ENCODE measurements around the gene COX4I1.

COX4I1 gene

GRCh38 chr16:85832570-85833218, 33.2 kb downstream of the COX4I1 start:
- Histone ChIP-seq H3K4me1 (ENCODE audit: control insufficient read depth in 1 of 2, insufficient read depth in 1 of 2, low read depth in 1 of 2, low read length in 1 of 2) (peaks cover 9 to 11% of the 10 kb centered on the region in 2 experiments), H3K36me3 (no peaks in the 10 kb centered on the region), H3K4me3 (ENCODE audit: low read depth in 1 of 2, low read length in 1 of 2) (no peak overlapping the region), H3K27me3 (peaks cover 96% of the 10 kb centered on the region), H3K27ac (no peak overlapping the region), H3K9me3 (no peaks in the 10 kb centered on the region)
- TF ChIP-seq CTCF (IDR thresholded peaks at IDR 0.05), result no peak

- Histone ChIP-seq H3K9me3 (no peaks in the 10 kb centered on the region), H3K27me3 (peaks cover 96% of the 10 kb centered on the region), H3K4me3 (ENCODE audit: low read depth in 1 of 2, low read length in 1 of 2) (no peak overlapping the region), H3K27ac (no peak overlapping the region), H3K36me3 (no peaks in the 10 kb centered on the region), H3K4me1 (ENCODE audit: control insufficient read depth in 1 of 2, insufficient read depth in 1 of 2, low read depth in 1 of 2, low read length in 1 of 2) (peaks cover 9 to 11% of the 10 kb centered on the region in 2 experiments)
- TF ChIP-seq CTCF (IDR thresholded peaks at IDR 0.05), result no peak
Measured at GRCh38 chr16:85833219-85833920, 33.9 kb downstream of the COX4I1 start.

DNA sequence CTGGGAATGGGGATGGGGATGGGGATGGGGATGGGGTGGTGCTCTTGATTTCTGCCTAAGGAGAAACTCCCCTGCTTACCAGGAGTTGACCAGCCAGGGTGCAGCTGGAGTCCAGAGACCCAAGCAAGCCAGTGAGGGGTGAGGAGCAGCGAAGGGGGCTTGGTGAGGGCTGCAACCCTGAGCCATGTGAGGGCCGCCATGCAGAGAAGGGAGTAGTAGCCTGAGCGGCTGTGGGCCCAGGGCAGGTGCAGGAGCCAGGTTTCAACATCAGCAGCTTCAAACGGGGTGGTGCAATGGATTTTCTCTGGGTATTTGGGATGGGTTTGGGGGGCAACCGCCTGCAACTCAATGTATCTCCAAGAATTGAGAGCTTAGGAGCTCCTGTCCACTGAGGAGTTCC, 35.2 kb downstream of the COX4I1 start:
- peaks cover 94% of the 10 kb centered on the region for H3K27me3 ChIP-seq

DNA sequence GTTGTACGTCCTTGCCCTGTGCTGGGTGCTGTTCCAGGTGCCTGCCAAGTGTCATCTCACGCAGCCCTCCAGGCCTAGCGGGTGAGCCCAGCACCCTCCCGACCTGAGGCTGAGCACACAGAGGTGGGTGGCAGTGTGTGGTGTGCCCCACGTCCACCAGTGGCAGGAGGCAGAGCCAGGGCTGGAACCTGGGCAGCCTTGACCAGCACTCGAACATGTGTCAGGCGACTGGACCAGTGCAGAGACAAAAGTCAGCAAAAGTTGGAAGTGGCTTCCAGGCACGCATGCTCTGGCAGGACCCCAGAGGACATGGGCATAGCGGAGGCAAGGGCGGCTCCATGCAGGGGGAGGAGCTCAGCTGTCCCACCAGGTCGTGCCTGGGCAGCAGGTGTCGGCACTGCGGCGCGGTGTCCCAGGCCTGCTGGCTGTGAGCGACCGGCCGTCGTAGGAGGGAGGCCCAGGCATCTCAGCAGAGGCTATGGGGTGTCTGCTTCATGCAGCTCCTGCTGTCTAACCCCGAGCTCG, 35.8 kb downstream of the COX4I1 start:
- Histone ChIP-seq H3K36me3 (no peaks in the 10 kb centered on the region), H3K4me1 (ENCODE audit: control insufficient read depth in 1 of 2, insufficient read depth in 1 of 2, low read depth in 1 of 2, low read length in 1 of 2) (no peaks in the 10 kb centered on the region), H3K27ac (no peak overlapping the region), H3K27me3 (peaks cover 88% of the 10 kb centered on the region), H3K9me3 (no peaks in the 10 kb centered on the region), H3K4me3 (ENCODE audit: low read depth in 1 of 2, low read length in 1 of 2) (no peak overlapping the region)
- TF ChIP-seq CTCF (IDR thresholded peaks at IDR 0.05), result no peak

More for the DNA sequence above, 35.2 kb downstream of the COX4I1 start:
- no peak overlapping the region for H3K4me3 ChIP-seq (ENCODE audit: low read depth in 1 of 2, low read length in 1 of 2)
- TF ChIP-seq CTCF (IDR thresholded peaks at IDR 0.05), result no peak
- H3K36me3 ChIP-seq, result no peaks in the 10 kb centered on the region
- H3K4me1 ChIP-seq (ENCODE audit: control insufficient read depth in 1 of 2, insufficient read depth in 1 of 2, low read depth in 1 of 2, low read length in 1 of 2), result peaks cover 5% of the 10 kb centered on the region in 2 experiments
- no peaks in the 10 kb centered on the region for H3K9me3 ChIP-seq
- no peak overlapping the region for H3K27ac ChIP-seq

DNA sequence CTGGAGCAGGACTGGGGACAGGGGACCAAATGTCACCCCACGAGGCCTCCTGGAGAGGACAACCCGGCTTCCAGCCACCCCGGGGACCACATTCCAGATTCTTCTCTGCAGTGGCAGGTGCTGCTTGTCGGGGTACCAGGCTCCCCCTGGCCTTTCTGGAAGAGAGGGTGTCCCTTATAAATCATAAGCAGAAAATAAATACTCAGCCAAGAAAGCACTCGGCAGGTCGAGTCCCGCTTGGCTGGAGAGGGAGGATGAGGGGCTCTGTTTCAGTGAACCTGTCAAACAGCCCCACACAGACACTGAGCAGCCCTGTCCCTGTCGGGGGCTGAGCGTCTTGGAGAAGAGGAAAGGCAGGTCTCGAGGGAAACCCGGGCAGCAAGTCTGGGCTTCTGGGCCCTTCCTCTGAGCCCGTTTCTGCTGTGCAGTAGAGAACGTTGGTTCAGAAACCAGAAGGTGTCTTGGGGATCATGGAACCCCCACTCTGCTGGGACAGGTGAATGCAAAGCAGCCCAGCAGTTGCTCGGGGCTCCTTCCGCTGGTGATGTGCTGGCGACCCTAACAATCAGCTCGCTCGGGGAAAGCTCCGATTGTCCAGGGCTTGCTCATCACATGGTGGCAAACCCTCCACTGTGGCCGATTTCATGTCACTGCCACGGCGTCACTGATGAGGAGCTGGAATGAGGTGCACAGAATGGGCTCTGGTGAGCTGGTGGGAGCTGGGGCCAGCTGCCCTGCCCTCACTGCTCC, 36.6 kb downstream of the COX4I1 start:
- Histone ChIP-seq H3K4me3 (ENCODE audit: low read depth in 1 of 2, low read length in 1 of 2) (no peak overlapping the region), H3K4me1 (ENCODE audit: control insufficient read depth in 1 of 2, insufficient read depth in 1 of 2, low read depth in 1 of 2, low read length in 1 of 2) (no peaks in the 10 kb centered on the region), H3K36me3 (no peaks in the 10 kb centered on the region), H3K9me3 (no peaks in the 10 kb centered on the region), H3K27ac (no peak overlapping the region), H3K27me3 (peaks cover 80% of the 10 kb centered on the region)
- no peak for TF ChIP-seq CTCF (IDR thresholded peaks at IDR 0.05)

Measured in neutrophil (primary cell).